Dendritic cell treated with granulocyte-macrophage colony-stimulating factor and Interleukin-4, amounts not matched to agents 40 ng/mL and 50 ng/mL, for 4 days (primary cell): ENCODE results near the gene LSM3.
A peak's percentile ranks its signal among the peaks of the same experiment; 100 is the strongest.
"Not testable (repeated sequence)": the region's sequence is repeated elsewhere in the genome, so short reads cannot be mapped to it uniquely, and the experiment has no call there.

Experiments used
- H3K27ac Mint-ChIP-seq: one replicate; pipeline ENCODE4 v1.8.0; 2022; ENCODE audit warnings: mild to moderate bottlenecking, mixed read lengths
- H3K27me3 Mint-ChIP-seq: one replicate; pipeline ENCODE4 v1.8.0; 2022; ENCODE audit warnings: mild to moderate bottlenecking, mixed read lengths
- H3K36me3 Mint-ChIP-seq: one replicate; pipeline ENCODE4 v1.8.0; 2022; ENCODE audit warnings: low read depth, mixed read lengths
- H3K4me1 Mint-ChIP-seq: one replicate; pipeline ENCODE4 v1.8.0; 2022; ENCODE audit warnings: low read depth, mixed read lengths
- H3K4me3 Mint-ChIP-seq: one replicate; pipeline ENCODE4 v1.8.0; 2022; ENCODE audit warnings: mild to moderate bottlenecking, moderate library complexity, mixed read lengths
- H3K9me3 Mint-ChIP-seq: one replicate; pipeline ENCODE4 v1.8.0; 2022; ENCODE audit warnings: mixed read lengths
- intact Hi-C: fragments of 100-400 bp; cut with micrococcal nuclease; formaldehyde crosslinking; loops from one replicate; pipeline ENCODE4 v1.15.0; 2022

The LSM3 gene

DNA sequence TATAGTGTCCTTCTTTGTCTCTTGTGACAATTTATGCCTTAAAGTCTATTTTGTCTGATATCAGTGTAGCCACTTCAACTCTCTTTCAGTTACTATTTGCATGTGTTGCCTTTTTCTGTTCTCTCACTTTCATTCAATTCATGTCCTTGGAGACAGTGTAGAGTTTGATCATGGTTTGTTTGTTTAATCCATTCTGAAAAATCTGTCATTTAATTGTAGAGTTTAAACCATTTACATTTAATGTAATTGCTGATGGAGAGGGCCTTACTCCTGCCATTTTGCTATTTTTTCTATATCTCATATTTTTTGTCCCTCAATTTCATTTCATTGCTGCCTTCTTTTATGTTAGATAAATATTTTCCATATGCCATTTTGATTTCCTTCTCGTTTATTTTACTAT lies 42.3 kb downstream of the LSM3 start:
- intact Hi-C loops: no loop called here
- H3K27ac Mint-ChIP-seq: no peak overlapping the region
- H3K36me3 Mint-ChIP-seq: no peaks in the 10 kb centered on the region

DNA sequence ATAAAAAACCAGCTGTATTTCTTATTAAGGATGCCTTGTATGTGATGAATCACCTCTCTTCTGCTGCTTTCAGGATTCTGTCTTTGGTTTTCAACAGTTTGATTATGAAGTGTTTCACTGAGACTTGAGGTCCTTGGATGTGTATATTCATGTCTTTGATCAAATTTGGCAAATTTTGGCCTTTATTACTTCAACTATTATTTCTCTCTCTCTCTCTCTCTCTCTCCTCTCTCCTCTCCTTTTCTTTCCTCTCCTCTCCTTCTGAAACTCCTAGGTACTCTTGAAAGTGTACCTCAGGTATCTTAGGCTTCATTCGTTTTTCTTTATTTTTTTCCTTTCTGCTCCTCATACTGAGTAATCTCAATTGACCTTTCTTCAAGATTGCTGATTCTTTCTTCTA lies 43.3 kb downstream of the LSM3 start:
- Mint-ChIP-seq H3K27ac (no peak overlapping the region), H3K9me3 (peaks cover 22% of the 10 kb centered on the region), H3K4me1 (peaks cover 11% of the 10 kb centered on the region), H3K36me3 (no peaks in the 10 kb centered on the region), H3K4me3 (no peak overlapping the region), H3K27me3 (no peaks in the 10 kb centered on the region)
- intact Hi-C loops: no loop called here

More for the DNA sequence above, 42.3 kb downstream of the LSM3 start:
- H3K9me3 Mint-ChIP-seq: peaks cover 22% of the 10 kb centered on the region
- peaks cover 9% of the 10 kb centered on the region for H3K4me1 Mint-ChIP-seq
- H3K27me3 Mint-ChIP-seq: no peaks in the 10 kb centered on the region
- no peak overlapping the region for H3K4me3 Mint-ChIP-seq

DNA sequence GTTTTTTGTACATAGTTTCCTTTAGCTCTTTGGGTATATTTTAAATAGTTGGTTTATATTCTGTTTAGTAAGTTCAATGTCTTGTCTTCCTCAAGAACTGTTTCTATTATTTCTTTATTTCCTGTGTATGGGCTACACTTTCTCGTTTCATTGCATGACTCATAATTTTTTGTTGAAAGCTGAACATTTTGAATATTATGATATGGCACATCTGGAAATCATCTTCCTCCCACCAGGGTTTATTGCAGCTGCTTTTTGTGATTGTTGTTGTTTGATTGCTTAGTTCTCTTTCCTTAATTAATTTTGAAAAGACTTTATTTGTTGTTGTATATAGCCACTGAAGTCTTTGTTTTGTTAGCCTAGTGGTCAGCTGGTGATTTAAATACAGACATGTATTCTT lies 43.8 kb downstream of the LSM3 start:
- Mint-ChIP-seq H3K9me3 (peaks cover 22% of the 10 kb centered on the region), H3K36me3 (no peaks in the 10 kb centered on the region), H3K27ac (no peak overlapping the region), H3K27me3 (no peaks in the 10 kb centered on the region), H3K4me1 (peaks cover 11% of the 10 kb centered on the region), H3K4me3 (no peak overlapping the region)
- intact Hi-C loops: no loop called here

DNA sequence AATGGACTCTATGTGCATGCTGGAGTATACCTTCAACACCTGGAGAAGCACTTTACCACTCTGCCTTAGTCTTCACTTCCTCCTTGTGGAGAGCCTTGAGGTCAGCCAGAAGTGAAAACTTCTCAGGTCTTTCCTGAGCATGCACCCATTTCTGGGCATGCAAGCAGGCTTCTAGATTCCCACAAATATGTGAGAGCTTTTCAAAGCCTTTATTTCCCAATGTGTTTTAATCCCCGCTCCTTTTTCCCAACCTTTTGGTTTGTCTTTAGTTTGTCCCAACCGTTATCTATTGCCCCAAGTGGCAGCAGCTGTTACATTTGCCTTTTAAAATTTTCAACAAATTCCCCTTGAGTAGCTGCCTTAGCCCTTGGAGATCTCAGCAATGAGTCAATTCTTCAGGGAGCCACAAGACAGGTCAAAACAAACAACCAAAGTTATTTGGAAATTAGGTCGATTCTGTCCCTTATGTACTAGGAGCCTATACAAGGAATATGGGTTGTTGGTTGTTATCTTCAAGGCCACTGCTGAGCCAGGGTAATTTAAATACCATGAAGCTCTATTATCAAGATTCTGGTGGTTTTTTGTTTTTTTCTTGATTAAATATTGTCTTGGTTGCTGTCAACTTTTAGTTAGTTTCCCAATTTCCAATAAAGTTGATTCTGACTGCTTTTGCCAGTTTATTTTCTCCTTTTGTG lies 44.4 kb downstream of the LSM3 start:
- Mint-ChIP-seq H3K4me3 (no peak overlapping the region), H3K36me3 (no peaks in the 10 kb centered on the region), H3K27me3 (no peaks in the 10 kb centered on the region), H3K9me3 (peaks cover 22% of the 10 kb centered on the region), H3K27ac (no peak overlapping the region), H3K4me1 (peaks cover 11% of the 10 kb centered on the region)
- intact Hi-C loops: no loop called here

DNA sequence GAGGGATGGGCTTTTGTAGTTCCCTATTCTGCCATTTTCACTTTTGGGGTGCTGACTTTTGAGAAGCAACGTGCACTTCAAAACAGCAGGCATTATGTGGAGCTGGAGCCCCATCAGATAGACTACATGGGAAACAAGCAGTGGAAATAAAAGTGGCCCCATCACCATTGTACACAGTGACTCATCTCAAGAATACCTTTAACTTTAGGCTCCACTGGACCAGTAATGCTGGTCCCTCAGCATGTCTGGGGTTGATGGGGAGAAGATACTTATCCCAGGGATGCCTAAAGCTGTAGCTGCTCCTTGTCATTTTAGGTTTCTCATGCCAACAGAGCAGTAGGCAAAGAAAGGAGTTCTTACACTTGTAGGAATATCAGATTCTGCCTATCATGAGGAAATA lies 45.0 kb downstream of the LSM3 start:
- Mint-ChIP-seq H3K27me3 (no peaks in the 10 kb centered on the region), H3K4me1 (peaks cover 11% of the 10 kb centered on the region), H3K27ac (no peak overlapping the region), H3K4me3 (no peak overlapping the region), H3K9me3 (peaks cover 22% of the 10 kb centered on the region), H3K36me3 (no peaks in the 10 kb centered on the region)
- intact Hi-C loops: no loop called here

DNA sequence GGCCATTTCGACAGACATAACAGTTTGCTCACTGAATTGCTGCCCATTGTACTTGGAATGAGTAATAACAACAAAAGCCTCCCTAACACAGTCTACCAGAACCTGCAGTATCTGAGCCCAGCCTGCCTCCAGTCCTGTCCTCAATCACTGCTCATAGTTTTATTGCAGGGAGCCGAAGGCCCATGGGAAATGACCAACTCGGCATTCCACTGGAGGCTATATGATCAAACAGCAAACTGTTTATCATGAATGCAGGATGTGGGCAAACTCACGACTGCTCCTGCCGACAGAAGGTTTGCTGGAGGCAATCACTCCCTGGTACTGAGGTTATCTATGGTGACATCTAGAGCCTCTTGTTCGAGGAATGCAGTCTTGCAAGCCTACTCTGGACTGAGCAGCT lies 46.3 kb downstream of the LSM3 start:
- Mint-ChIP-seq H3K4me3 (no peak overlapping the region), H3K27ac (no peak overlapping the region), H3K27me3 (no peaks in the 10 kb centered on the region)

DNA sequence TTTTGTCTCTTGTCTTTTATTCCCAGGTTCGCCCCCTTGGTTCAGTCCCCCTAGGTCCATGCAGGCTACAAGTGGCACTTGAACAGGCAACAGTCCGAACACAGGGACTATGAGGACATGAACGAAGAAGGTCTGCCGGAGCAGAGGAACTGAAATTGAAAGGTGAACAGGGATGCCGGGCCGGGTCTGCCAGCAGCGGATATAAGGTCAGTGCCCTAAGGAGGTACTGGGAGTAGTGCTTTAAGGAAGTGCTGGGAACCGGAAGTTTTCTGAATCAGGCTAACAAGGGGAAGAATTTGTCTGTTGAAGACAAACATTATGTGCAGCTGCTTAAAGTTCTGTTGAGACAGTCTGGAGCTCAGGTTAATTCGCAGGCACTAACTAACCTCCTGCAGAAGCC lies 46.8 kb downstream of the LSM3 start:
- Mint-ChIP-seq H3K4me1 (peaks cover 11% of the 10 kb centered on the region), H3K4me3 (no peak overlapping the region), H3K36me3 (no peaks in the 10 kb centered on the region), H3K27ac (peak overlapping the region; percentile 4), H3K9me3 (peaks cover 17% of the 10 kb centered on the region), H3K27me3 (no peaks in the 10 kb centered on the region)
- intact Hi-C loops: no loop called here

More for the DNA sequence above, 46.3 kb downstream of the LSM3 start:
- Mint-ChIP-seq H3K9me3 (peaks cover 22% of the 10 kb centered on the region), H3K36me3 (no peaks in the 10 kb centered on the region), H3K4me1 (peaks cover 11% of the 10 kb centered on the region)
- intact Hi-C loops: no loop called here

DNA sequence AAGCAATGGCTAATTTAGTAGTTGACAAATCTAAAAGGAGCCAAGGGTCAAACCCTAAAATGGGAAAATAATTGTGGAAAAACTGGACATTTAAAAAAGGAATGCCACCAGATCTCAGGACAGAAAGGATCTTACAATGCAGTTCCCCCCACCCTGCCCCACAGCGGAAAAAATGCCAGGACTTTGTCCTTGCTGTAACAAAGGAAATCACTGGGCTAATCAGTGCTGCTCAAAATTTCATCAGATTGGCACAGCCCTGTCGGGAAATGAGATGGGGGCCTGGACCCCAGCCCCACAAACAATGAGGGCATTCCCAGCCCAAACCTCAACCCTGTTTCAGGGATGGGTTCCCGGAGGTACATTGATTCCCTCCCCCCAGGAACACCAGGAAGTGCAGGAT lies 47.7 kb downstream of the LSM3 start:
- H3K4me1 Mint-ChIP-seq: peaks cover 11% of the 10 kb centered on the region
- H3K27ac Mint-ChIP-seq, intact Hi-C loops, H3K36me3 Mint-ChIP-seq, H3K9me3 Mint-ChIP-seq, H3K27me3 Mint-ChIP-seq, H3K4me3 Mint-ChIP-seq: not testable (repeated sequence)

DNA sequence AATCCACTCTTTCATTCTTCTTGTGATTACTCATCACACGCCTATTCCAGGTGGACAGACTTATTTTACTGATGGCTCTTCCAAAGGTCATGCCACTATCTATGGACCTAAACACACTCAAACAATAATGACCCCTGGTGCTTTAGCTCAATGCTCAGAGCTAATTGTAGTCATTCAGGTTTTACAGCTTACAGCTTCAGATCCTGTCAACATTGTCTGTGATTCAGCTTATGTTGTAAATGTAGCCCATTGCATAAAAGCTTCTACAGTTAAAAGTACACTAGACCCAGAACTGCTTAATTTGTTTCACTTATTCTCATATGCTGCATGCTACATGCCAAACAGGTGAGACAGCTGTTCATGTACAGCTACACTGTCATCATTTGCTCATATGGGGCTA lies 49.2 kb downstream of the LSM3 start:
- H3K36me3 Mint-ChIP-seq: no peaks in the 10 kb centered on the region
- intact Hi-C loops: no loop called here
- H3K27ac Mint-ChIP-seq: no peak overlapping the region
- no peaks in the 10 kb centered on the region for H3K9me3 Mint-ChIP-seq
- H3K4me3 Mint-ChIP-seq: no peak overlapping the region
- peaks cover 10% of the 10 kb centered on the region for H3K27me3 Mint-ChIP-seq
- H3K4me1 Mint-ChIP-seq: peaks cover 23% of the 10 kb centered on the region

DNA sequence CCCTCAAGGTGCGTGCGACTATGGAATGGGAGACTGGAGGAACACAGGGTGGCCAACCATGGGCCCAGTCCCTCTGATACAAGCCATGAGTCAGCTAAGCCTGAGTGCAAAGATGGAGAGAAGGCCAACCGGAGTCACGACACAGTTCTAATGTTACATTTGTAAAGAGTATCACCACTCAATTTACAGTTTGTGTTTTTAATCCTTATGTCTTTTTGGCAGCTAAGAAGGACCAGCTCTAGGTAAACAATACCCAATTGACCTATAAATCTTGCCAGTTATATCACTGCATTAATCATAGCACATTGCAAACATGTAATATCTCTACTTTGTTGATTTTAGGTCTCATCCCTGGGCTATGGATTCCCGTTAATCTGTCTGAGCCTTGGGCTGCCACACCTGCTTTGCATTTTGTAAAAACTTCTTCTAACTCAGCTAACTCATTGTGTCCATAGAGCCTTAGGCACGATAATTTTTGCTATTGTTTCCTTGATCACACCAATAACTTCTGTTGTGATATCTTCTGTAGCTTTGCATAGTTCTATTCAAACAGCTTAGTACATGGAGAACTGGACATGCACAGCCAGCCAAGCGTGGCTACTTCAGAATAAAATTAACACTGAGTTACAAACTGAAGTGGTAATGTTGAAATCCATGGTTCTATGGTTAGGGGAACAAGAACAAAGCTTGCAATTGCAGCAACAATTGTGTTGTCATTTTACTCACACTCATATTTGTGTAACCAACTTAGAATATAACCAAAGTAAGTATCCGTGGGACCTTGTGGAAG lies 50.3 kb downstream of the LSM3 start:
- peaks cover 19% of the 10 kb centered on the region for H3K27me3 Mint-ChIP-seq
- H3K4me3 Mint-ChIP-seq: no peak overlapping the region
- H3K27ac Mint-ChIP-seq: no peak overlapping the region
- intact Hi-C loops: no loop called here
- peaks cover 25% of the 10 kb centered on the region for H3K4me1 Mint-ChIP-seq
- no peaks in the 10 kb centered on the region for H3K36me3 Mint-ChIP-seq
- H3K9me3 Mint-ChIP-seq: peaks cover 8% of the 10 kb centered on the region

DNA sequence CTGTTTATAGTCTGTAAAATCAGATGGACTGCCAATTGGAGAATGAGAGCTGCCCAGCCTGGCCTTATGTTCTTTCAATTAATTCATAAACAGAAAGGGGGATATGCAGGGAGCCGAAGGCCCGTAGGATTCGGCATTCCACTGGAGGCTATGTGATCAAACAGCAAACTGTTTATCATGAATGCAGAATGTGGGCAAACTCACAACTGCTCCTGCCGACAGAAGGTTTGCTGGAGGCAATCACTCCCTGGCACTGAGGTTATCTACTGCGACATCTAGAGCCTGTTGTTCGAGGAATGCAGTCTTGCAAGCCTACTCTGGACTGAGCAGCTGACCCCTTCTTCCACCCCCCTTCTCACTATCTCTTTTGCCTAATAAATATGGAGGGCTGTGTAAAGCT lies 51.1 kb downstream of the LSM3 start:
- H3K36me3 Mint-ChIP-seq, H3K4me3 Mint-ChIP-seq, H3K9me3 Mint-ChIP-seq, H3K27ac Mint-ChIP-seq, intact Hi-C loops: not testable (repeated sequence)
- peaks cover 25% of the 10 kb centered on the region for H3K4me1 Mint-ChIP-seq
- peaks cover 19% of the 10 kb centered on the region for H3K27me3 Mint-ChIP-seq

DNA sequence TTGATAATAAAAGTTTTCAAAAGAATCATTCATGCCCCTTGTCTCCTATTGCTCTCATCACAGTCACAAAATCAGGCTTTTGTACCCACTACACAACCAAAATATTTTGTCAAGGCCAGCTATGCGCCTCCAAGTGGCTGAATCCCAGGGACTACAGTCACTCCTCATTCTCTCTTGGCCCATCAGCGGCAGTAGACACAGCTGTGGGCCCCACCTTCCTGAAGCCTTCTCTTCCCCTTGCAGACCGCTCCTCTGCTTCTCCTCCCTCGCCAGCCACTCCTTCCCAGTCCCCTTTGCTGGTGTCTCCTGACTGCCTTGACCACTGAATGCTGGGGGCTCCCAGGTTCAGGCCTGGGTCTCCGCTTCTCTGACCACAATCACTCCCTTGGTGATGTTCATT lies 52.1 kb downstream of the LSM3 start:
- no peak overlapping the region for H3K4me3 Mint-ChIP-seq
- H3K27me3 Mint-ChIP-seq: peaks cover 19% of the 10 kb centered on the region
- H3K4me1 Mint-ChIP-seq: peaks cover 18% of the 10 kb centered on the region
- intact Hi-C loops: no loop called here
- H3K9me3 Mint-ChIP-seq: peaks cover 9% of the 10 kb centered on the region
- no peak overlapping the region for H3K27ac Mint-ChIP-seq
- H3K36me3 Mint-ChIP-seq: no peaks in the 10 kb centered on the region

DNA sequence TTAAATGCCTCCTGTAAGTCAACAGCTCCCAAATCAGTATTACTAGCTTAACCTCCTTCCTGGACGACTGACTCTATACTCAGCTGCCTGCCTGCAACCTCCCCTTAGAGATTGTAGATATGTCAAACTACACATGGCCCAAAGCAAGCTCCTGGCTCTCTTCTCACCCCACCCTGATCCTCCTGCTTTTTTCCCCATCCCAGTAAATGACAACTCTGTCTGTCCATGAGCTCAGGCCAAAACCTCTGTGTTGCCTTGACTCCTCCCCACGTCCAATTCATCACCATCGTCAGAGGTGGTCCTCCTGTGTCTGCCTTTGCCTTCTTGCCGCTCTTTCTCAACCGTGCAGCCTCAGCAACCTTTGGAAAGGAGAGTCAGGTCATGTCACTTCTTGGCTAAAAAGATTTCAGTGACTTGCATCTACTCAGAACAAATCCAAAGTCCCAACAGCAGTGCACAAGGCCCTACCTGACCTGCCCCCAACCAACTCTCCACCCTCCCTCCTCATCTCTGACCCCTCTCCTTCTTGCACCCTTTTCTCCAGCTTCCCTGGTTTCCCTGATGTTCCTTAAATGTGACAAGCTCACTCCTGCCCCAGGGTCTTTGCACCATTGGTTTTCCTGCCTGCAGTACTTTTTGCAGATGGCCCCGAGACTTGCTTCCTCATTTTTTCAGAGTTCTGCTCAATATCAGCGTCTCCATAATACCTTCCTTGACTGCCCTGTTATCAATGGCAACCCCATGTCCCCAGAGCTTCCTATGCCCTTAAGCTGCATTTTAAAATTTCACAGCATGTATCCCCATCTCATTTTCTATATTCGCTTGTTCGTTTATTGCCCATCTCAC lies 52.8 kb downstream of the LSM3 start:
- Mint-ChIP-seq H3K4me3 (no peak overlapping the region), H3K9me3 (peaks cover 9% of the 10 kb centered on the region), H3K36me3 (no peaks in the 10 kb centered on the region), H3K4me1 (peaks cover 15% of the 10 kb centered on the region), H3K27me3 (peaks cover 19% of the 10 kb centered on the region), H3K27ac (no peak overlapping the region)
- intact Hi-C loops: no loop called here

DNA sequence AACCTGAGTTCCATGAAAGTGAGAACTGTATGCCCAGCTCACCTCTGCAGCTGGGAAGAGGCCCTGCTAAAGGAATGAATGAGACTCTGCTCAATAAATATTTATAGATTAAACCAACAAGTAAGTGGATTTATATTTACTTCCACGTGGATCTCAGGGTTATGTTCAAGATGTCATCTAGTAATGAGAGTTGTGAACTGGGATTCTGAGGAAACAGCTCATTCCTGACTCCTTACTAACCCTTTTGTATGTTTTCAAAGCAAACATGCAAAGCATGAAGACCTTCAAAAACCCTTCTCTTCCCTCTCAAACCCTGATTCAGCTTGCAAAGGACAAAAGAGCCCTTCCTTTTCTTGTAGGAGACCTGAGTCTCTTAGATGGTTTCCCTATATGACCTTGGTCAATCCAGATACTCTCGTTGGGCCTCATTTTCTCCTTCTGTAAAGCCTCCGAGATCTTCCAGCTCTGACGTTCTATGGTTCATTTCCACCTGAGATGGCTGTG lies 53.4 kb downstream of the LSM3 start:
- Mint-ChIP-seq H3K9me3 (peaks cover 9% of the 10 kb centered on the region), H3K36me3 (no peaks in the 10 kb centered on the region), H3K4me3 (no peak overlapping the region), H3K4me1 (peaks cover 15% of the 10 kb centered on the region), H3K27me3 (peaks cover 19% of the 10 kb centered on the region), H3K27ac (no peak overlapping the region)
- intact Hi-C loops: no loop called here
